Neural cell (in vitro differentiated cells): ENCODE data around the gene FBXL22. TPM values are rescaled to one million over a fixed set of nuclear protein-coding genes. Genes with fewer than 3 reads are reported as not detected.

Experiments
- H2AFZ ChIP-seq: fragments of 200-600, 300-800 bp; sonication (generic), shearing (Covaris generic); 2 replicates; pipeline ENCODE4 v1.6.0; 2014; ENCODE audit warnings: low read depth, mild to moderate bottlenecking, antibody characterized with exemption, low read length, moderate library complexity
- H3F3A ChIP-seq: fragments of 200-600 bp; shearing (Covaris generic); 2 replicates; pipeline ENCODE4 v1.6.1; 2016; ENCODE audit warnings: mild to moderate bottlenecking, moderate library complexity, mixed read lengths, antibody characterized with exemption, low read length; ENCODE audit not compliant: insufficient read depth, poor library complexity, severe bottlenecking
- H3K27ac ChIP-seq: fragments of 200-600, 300-800 bp; sonication (generic), shearing (Covaris generic); 2 replicates; pipeline ENCODE4 v1.5.1; 2014; ENCODE audit warnings: mild to moderate bottlenecking, low read length, moderate library complexity
- H3K27me3 ChIP-seq: fragments of 300-800, 200-600 bp; sonication (generic), shearing (Covaris generic); 2 replicates; pipeline ENCODE4 v1.6.0; 2014; ENCODE audit warnings: mild to moderate bottlenecking, low read depth, low read length, moderate library complexity; ENCODE audit not compliant: insufficient read depth
- H3K36me3 ChIP-seq: fragments of 300-800, 200-600 bp; sonication (generic), shearing (Covaris generic); 2 replicates; pipeline ENCODE4 v1.5.1; 2014; ENCODE audit warnings: mild to moderate bottlenecking, antibody characterized with exemption, low read length, moderate library complexity; ENCODE audit not compliant: insufficient read depth
- H3K4me2 ChIP-seq: fragments of 300-800, 200-600 bp; sonication (generic), shearing (Covaris generic); 2 replicates; pipeline ENCODE4 v1.6.0; 2014; ENCODE audit warnings: mild to moderate bottlenecking, low read length
- H3K4me3 ChIP-seq: fragments of 300-800, 200-600 bp; sonication (generic), shearing (Covaris generic); 2 replicates; pipeline ENCODE4 v1.5.1; 2014; ENCODE audit warnings: mild to moderate bottlenecking, low read length, moderate library complexity
- H3K79me2 ChIP-seq: fragments of 200-600 bp; shearing (Covaris generic); replicated peaks from 2 replicates; pipeline ENCODE4 v1.6.0; 2014; ENCODE audit warnings: mild to moderate bottlenecking, low read length, moderate library complexity; ENCODE audit not compliant: insufficient read depth
- H3K9ac ChIP-seq: fragments of 300-800, 200-600 bp; sonication (generic), shearing (Covaris generic); 2 replicates; pipeline ENCODE4 v1.6.1; 2016; ENCODE audit warnings: mild to moderate bottlenecking, low read length, mixed read lengths
- H3K9me2 ChIP-seq: fragments of 200-600 bp; shearing (Covaris generic); 2 replicates; pipeline ENCODE4 v1.6.1; 2016; ENCODE audit warnings: mild to moderate bottlenecking, low read length, mixed read lengths; ENCODE audit not compliant: insufficient read depth
- H3K9me3 ChIP-seq: fragments of 200-600, 300-800 bp; sonication (generic), shearing (Covaris generic); 2 replicates; pipeline ENCODE4 v1.6.1; 2016; ENCODE audit warnings: mild to moderate bottlenecking, mixed run types, low read length, moderate library complexity, mixed read lengths
- H4K20me1 ChIP-seq: fragments of 200-600 bp; shearing (Covaris generic); 2 replicates; pipeline ENCODE4 v1.6.1; 2016; ENCODE audit warnings: mild to moderate bottlenecking, mixed run types; ENCODE audit not compliant: insufficient read depth
- CTCF ChIP-seq: fragments of 450-650 bp; IDR thresholded peaks from 2 replicates; pipeline ENCODE4 v1.5.1; 2014; ENCODE audit warnings: antibody characterized with exemption, mild to moderate bottlenecking, moderate library complexity; ENCODE audit not compliant: poor library complexity, severe bottlenecking
- EP300 ChIP-seq: fragments of 450-650 bp; conservative IDR thresholded peaks from 2 replicates; pipeline ENCODE4 v1.6.1; 2014; ENCODE audit warnings: antibody characterized with exemption, mild to moderate bottlenecking, moderate library complexity; ENCODE audit not compliant: poor library complexity, severe bottlenecking
- EZH2 ChIP-seq: fragments of 200-600, 300-800 bp; shearing (Covaris generic), sonication (generic); IDR thresholded peaks from 2 replicates; pipeline ENCODE4 v1.6.1; 2014; ENCODE audit warnings: antibody characterized with exemption, low read length, borderline replicate concordance, mild to moderate bottlenecking; ENCODE audit not compliant: insufficient read depth, poor library complexity, severe bottlenecking
- MXI1 ChIP-seq: fragments of 450-650 bp; conservative IDR thresholded peaks from 2 replicates; pipeline ENCODE4 v1.6.1; 2014; ENCODE audit warnings: antibody characterized with exemption, mild to moderate bottlenecking; ENCODE audit not compliant: poor library complexity, severe bottlenecking
- POLR2AphosphoS5 ChIP-seq: IDR thresholded peaks from 2 replicates; pipeline ENCODE4 v1.6.1; 2012
- RAD21 ChIP-seq: fragments of 450-650 bp; conservative IDR thresholded peaks from 2 replicates; pipeline ENCODE4 v1.6.1; 2014; ENCODE audit warnings: antibody characterized with exemption, mild to moderate bottlenecking, moderate library complexity
- REST ChIP-seq: IDR thresholded peaks from 2 replicates; pipeline ENCODE4 v1.6.1; 2012; ENCODE audit warnings: borderline replicate concordance
- SMC3 ChIP-seq: fragments of 450-650 bp; conservative IDR thresholded peaks from 2 replicates; pipeline ENCODE4 v1.6.1; 2014; ENCODE audit warnings: antibody characterized with exemption, mild to moderate bottlenecking, moderate library complexity; ENCODE audit not compliant: poor library complexity
- TAF1 ChIP-seq: IDR thresholded peaks from 2 replicates; pipeline ENCODE4 v1.6.1; 2012; ENCODE audit warnings: low read depth
- polyA plus RNA-seq: library from polyadenylated mRNA; depleted of rRNA; stranded (reverse); fragments of >200 nt; gene quantifications from 2 replicates; pipeline ENCODE4 v1.2.3, GENCODE V29; 2014

Gene FBXL22
- polyA plus RNA-seq, 1 donor from 2014 or later = 0.41 TPM

- no peaks in the 10 kb centered on the region for H3F3A ChIP-seq
- H3K9ac ChIP-seq = no peak overlapping the region
- no peak overlapping the region for H3K4me2 ChIP-seq
- H2AFZ ChIP-seq = no peak overlapping the region
- no peaks in the 10 kb centered on the region for H3K9me2 ChIP-seq
- H3K27me3 ChIP-seq = no peaks in the 10 kb centered on the region
- H3K4me3 ChIP-seq = no peak overlapping the region
- H3K9me3 ChIP-seq = no peaks in the 10 kb centered on the region
- H4K20me1 ChIP-seq = no peaks in the 10 kb centered on the region
- H3K27ac ChIP-seq = no peak overlapping the region
- H3K36me3 ChIP-seq = peaks cover 19% of the 10 kb centered on the region
- TF ChIP-seq MXI1 (no peak), RAD21 (no peak)
- no peaks in the 10 kb centered on the region for H3K79me2 ChIP-seq
Observed at GRCh38 chr15:63595688-63596087, 1.5 kb upstream of the FBXL22 start.

DNA sequence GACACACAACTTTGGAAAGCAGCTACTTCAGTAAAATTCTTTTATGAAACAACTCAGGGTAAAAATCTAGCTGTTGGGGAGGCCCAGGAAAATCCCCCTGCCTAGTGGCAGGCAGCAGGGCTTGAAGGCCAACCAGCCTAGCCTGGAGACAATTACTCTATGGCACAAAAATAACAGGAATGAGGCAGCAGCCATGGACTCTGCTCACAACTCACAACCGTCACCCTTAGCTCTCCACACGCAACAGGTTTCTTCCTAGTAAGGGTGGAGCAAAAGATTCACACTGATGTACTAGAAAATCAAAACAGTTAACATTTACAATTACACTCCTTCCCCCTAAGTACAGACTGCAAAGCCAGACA, 530 bp upstream of the FBXL22 start:
- Histone ChIP-seq H2AFZ (no peak overlapping the region), H3K9ac (no peak overlapping the region), H3F3A (no peaks in the 10 kb centered on the region), H3K9me2 (no peaks in the 10 kb centered on the region), H3K27ac (no peak overlapping the region), H3K4me3 (no peak overlapping the region), H3K27me3 (no peaks in the 10 kb centered on the region), H3K9me3 (no peaks in the 10 kb centered on the region), H4K20me1 (no peaks in the 10 kb centered on the region), H3K79me2 (no peaks in the 10 kb centered on the region), H3K4me2 (no peak overlapping the region), H3K36me3 (peaks cover 11% of the 10 kb centered on the region)
- no peak for TF ChIP-seq EZH2
- no peak for TF ChIP-seq TAF1
- TF ChIP-seq MXI1 = no peak
- no peak for TF ChIP-seq POLR2AphosphoS5
- no peak for TF ChIP-seq CTCF
- no peak for TF ChIP-seq RAD21
- no peak for TF ChIP-seq SMC3
- TF ChIP-seq EP300 = no peak
- no peak for TF ChIP-seq REST

DNA sequence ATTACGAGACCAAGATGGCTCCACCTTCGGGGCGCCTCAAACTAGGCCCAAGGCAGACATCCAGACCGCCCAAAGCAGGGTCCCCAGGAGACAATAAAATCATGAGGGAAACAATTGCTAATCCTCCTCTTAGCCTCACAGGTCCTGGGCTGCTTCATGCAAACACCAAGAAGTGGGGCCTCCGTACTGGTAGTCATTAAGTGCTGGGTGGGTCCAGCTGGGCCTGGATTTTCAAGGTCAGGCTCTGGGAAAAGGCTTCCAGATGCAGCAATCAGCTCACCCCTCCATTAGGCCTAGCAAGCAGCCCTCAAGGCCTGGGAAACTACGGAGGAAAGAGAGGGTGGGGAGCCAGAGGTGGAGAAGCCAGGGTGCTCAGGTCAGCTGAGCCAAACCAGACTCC, 634 bp downstream of the FBXL22 start:
- Histone ChIP-seq H3F3A (no peaks in the 10 kb centered on the region), H3K36me3 (peaks cover 9% of the 10 kb centered on the region), H3K9ac (no peak overlapping the region), H4K20me1 (no peaks in the 10 kb centered on the region), H3K4me2 (no peak overlapping the region), H3K4me3 (no peak overlapping the region), H3K27me3 (no peaks in the 10 kb centered on the region), H3K27ac (no peak overlapping the region), H3K9me2 (no peaks in the 10 kb centered on the region), H3K79me2 (no peaks in the 10 kb centered on the region), H3K9me3 (no peaks in the 10 kb centered on the region), H2AFZ (no peak overlapping the region)
- no peak for TF ChIP-seq EZH2
- no peak for TF ChIP-seq CTCF
- TF ChIP-seq RAD21 = no peak
- TF ChIP-seq REST = no peak
- TF ChIP-seq TAF1 = no peak
- no peak for TF ChIP-seq POLR2AphosphoS5
- TF ChIP-seq EP300 = no peak
- TF ChIP-seq SMC3 = no peak
- no peak for TF ChIP-seq MXI1
